ENCODE results near the gene ATP8A2. TPM values are rescaled to one million over a fixed set of nuclear protein-coding genes. Genes with fewer than 3 reads are reported as not detected.
A peak's percentile ranks its signal among the peaks of the same experiment; 100 is the strongest.

The ATP8A2 gene
- total RNA-seq, 4 donors from 2014 or later, result not detected

DNA sequence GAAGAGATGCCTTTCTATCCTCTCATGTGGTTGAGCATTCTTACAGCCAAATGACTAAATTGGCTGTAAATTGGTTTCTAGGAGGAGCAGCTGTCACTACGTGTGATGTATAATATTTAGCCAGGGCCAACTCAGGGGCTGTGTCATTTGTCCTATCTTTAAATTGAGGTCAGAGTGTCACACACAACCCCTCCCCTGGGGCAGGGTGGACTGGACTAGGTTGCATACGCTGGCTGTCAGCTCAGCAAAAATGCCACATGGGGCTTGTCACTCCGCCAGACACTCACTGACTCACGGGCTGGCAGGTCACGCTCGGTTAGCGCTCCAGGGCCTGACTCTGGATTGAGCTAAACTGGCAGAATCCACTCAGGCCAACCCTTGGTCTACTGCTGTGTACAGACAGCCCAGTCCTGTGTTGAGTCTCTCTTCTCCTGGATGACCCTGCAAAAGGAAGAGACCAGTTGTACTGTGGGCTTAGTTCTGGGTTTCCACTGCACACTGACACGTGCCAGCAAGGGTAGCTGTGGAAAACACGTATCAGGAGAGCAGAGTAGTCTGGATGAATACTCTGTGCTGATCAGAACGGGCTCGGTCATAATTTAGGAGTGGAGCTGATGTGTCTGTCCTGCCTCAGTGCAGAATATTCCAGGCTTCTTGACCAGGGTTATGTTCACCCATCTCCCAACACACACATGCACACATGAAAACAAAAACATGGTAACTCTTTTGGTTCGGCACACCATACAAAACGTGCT is 650.9 kb downstream of the ATP8A2 start:
- intact Hi-C loops (cut with DNase I; ENCODE audit: low total_unique reads) (loop anchor here (1.0 to 2.0 kb wide), 2 partner anchors 28 to 149 kb away; no protein-coding TSS in a partner anchor), in situ Hi-C loops (cut with MboI; ENCODE audit: low sequenced_read_pairs in 4 of 4) (no loop called here)
- no peak overlapping the region for H3K4me3 ChIP-seq
- TF ChIP-seq, protein P1, sequence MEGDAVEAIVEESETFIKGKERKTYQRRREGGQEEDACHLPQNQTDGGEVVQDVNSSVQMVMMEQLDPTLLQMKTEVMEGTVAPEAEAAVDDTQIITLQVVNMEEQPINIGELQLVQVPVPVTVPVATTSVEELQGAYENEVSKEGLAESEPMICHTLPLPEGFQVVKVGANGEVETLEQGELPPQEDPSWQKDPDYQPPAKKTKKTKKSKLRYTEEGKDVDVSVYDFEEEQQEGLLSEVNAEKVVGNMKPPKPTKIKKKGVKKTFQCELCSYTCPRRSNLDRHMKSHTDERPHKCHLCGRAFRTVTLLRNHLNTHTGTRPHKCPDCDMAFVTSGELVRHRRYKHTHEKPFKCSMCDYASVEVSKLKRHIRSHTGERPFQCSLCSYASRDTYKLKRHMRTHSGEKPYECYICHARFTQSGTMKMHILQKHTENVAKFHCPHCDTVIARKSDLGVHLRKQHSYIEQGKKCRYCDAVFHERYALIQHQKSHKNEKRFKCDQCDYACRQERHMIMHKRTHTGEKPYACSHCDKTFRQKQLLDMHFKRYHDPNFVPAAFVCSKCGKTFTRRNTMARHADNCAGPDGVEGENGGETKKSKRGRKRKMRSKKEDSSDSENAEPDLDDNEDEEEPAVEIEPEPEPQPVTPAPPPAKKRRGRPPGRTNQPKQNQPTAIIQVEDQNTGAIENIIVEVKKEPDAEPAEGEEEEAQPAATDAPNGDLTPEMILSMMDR (IDR thresholded peaks at IDR 0.05 in 4 of 5, conservative IDR thresholded peaks at IDR 0.05 in 1 of 5), result no peak
- no peak for TF ChIP-seq POLR2A (IDR thresholded peaks at IDR 0.05)
- no peaks in the 10 kb centered on the region for H3K9me3 ChIP-seq
- no peaks in the 10 kb centered on the region for H3K27me3 ChIP-seq
- H3K4me1 ChIP-seq, result peaks cover 29 to 37% of the 10 kb centered on the region in 2 donors
- H3K27ac ChIP-seq, result peak overlapping the region; percentile 70 to 83 (median 74)
- no peaks in the 10 kb centered on the region for H3K36me3 ChIP-seq
- peak; percentile 90 to 92 for DNase-seq
- ATAC-seq, result peak; percentile 92 to 94

DNA sequence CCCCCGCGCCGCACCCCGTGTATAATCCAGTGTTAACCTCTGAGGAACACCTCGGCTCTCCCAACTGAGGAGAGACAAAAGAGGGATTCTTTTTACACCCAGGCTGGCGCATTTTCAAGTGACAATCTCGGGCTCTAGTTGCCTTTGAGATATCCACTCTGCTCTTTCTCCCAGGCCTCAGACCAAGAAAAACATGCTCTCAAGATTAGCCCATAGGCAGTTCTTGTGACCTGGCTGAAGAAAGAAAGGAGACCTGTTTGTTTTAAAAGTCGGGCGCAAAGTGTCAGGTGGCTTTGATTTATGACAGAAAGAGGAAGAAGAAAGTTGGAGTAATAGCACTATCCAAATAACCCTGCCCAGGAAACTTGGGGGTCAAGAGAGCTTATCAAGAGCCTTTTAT is 652.8 kb downstream of the ATP8A2 start:
- in situ Hi-C loops (cut with MboI; ENCODE audit: low sequenced_read_pairs in 4 of 4), result no loop called here
- Histone ChIP-seq H3K9me3 (no peaks in the 10 kb centered on the region), H3K36me3 (no peaks in the 10 kb centered on the region), H3K27me3 (no peaks in the 10 kb centered on the region), H3K4me3 (no peak overlapping the region), H3K4me1 (peaks cover 29 to 35% of the 10 kb centered on the region in 2 donors), H3K27ac (no peak overlapping the region)
- TF ChIP-seq, protein P1 (IDR thresholded peaks at IDR 0.05 in 4 of 5, conservative IDR thresholded peaks at IDR 0.05 in 1 of 5), result no peak
- TF ChIP-seq POLR2A (IDR thresholded peaks at IDR 0.05), result no peak
- ATAC-seq, result no peak
- intact Hi-C loops (cut with DNase I; ENCODE audit: low total_unique reads), result no loop called here
- no peak for DNase-seq

DNA sequence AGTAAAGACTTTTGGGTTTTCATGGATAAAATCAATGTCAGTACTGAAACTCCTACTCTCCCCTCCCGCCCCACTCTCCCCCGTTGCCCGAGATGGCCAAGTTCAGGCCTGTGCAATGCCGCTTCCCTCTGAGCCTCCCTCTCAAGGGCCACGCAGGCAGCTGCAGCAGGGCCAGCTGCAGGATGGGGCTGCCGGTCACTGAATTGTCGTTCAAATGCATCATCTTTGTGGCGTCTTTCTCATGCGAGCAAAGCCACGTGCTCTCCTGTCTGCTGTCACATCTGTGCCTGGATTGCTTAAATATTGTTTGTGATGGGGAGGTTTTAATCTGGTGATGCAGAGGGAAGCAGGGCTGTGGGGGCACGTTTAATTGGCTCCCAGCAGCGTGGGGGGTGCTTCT is 653.4 kb downstream of the ATP8A2 start:
- no peak overlapping the region for H3K4me3 ChIP-seq
- H3K27ac ChIP-seq, result no peak overlapping the region
- peaks cover 29% of the 10 kb centered on the region in 2 donors for H3K4me1 ChIP-seq
- H3K36me3 ChIP-seq, result no peaks in the 10 kb centered on the region
- TF ChIP-seq, protein P1 (IDR thresholded peaks at IDR 0.05 in 4 of 5, conservative IDR thresholded peaks at IDR 0.05 in 1 of 5), result no peak
- TF ChIP-seq POLR2A (IDR thresholded peaks at IDR 0.05), result no peak
- ATAC-seq, result no peak
- H3K9me3 ChIP-seq, result no peaks in the 10 kb centered on the region
- no peak for DNase-seq
- in situ Hi-C loops (cut with MboI; ENCODE audit: low sequenced_read_pairs in 4 of 4), result no loop called here
- intact Hi-C loops (cut with DNase I; ENCODE audit: low total_unique reads), result no loop called here
- H3K27me3 ChIP-seq, result no peaks in the 10 kb centered on the region

DNA sequence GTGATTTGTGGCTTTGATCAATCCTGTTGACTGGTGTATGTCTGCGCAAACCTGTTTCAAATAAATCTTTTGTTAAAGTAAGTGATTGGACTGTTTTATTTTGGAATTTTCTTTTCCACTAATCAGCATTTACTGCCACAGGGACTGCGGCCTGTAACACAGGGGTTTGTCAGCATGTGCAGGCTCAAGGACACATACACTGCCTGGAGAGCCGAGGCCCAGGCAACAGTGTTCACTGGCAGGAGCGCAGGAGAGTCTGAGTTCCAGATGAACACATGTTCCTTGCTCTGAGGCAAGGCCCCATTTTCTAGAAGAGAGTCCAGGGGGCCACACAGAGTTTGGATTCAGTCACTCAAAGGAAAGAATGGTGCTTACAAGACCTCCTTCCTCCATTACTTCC is 654.0 kb downstream of the ATP8A2 start:
- no peak for TF ChIP-seq POLR2A (IDR thresholded peaks at IDR 0.05)
- TF ChIP-seq, protein P1 (IDR thresholded peaks at IDR 0.05 in 4 of 5, conservative IDR thresholded peaks at IDR 0.05 in 1 of 5), result no peak
- DNase-seq (no peak), ATAC-seq (no peak)
- H3K9me3 ChIP-seq, result no peaks in the 10 kb centered on the region
- in situ Hi-C loops (cut with MboI; ENCODE audit: low sequenced_read_pairs in 4 of 4), result no loop called here
- intact Hi-C loops (cut with DNase I; ENCODE audit: low total_unique reads), result no loop called here
- H3K4me1 ChIP-seq, result peaks cover 24% of the 10 kb centered on the region in 2 donors
- no peaks in the 10 kb centered on the region for H3K27me3 ChIP-seq
- H3K4me3 ChIP-seq, result no peak overlapping the region
- no peak overlapping the region for H3K27ac ChIP-seq
- H3K36me3 ChIP-seq, result no peaks in the 10 kb centered on the region
